Liver (tissue), 9 donors: ENCODE results near the gene TRMT61A. TPM values are rescaled to one million over a fixed set of nuclear protein-coding genes. Genes with fewer than 3 reads are reported as not detected.

Experiments used
- DNase-seq: peaks from one replicate; pipeline ENCODE4 v3.0.0-alpha.2; 2017; ENCODE audit warnings: low spot score
- H3K27ac ChIP-seq, 2 donors: one replicate each; pipeline ENCODE4 v1.7.0; 2013; ENCODE audit warnings: inconsistent platforms in 2 of 2, low read length in 2 of 2, control low read depth in 1 of 2, low read depth in 1 of 2, mild to moderate bottlenecking in 1 of 2
- H3K27me3 ChIP-seq, 4 donors: one replicate each; pipeline versions ENCODE4 v1.6.1 to v1.7.0; 2013; ENCODE audit warnings: low read length in 3 of 4, inconsistent platforms in 1 of 4, mild to moderate bottlenecking in 1 of 4, moderate library complexity in 1 of 4; ENCODE audit not compliant: control insufficient read depth in 4 of 4, insufficient read depth in 4 of 4
- H3K36me3 ChIP-seq, 4 donors: one replicate each; pipeline versions ENCODE4 v1.6.1 to v1.7.0; 2013; ENCODE audit warnings: low read length in 3 of 4, mild to moderate bottlenecking in 3 of 4, low read depth in 1 of 4, moderate library complexity in 1 of 4; ENCODE audit not compliant: control insufficient read depth in 4 of 4, insufficient read depth in 3 of 4
- H3K4me1 ChIP-seq, 4 donors: one replicate each; pipeline versions ENCODE4 v1.6.1 to v1.7.0; 2013; ENCODE audit warnings: low read length in 3 of 4, mild to moderate bottlenecking in 3 of 4, moderate library complexity in 1 of 4; ENCODE audit not compliant: control insufficient read depth in 4 of 4, insufficient read depth in 4 of 4
- H3K4me3 ChIP-seq, 3 donors: one replicate each; pipeline versions ENCODE4 v1.6.1 to v1.7.0; 2013; ENCODE audit warnings: low read length in 3 of 3, control low read depth in 1 of 3, low read depth in 1 of 3, mild to moderate bottlenecking in 1 of 3
- H3K9ac ChIP-seq, 2 donors: one replicate each; pipeline ENCODE4 v1.7.0; 2013; ENCODE audit warnings: low read length in 2 of 2, mild to moderate bottlenecking in 2 of 2, moderate library complexity in 2 of 2, control low read depth in 1 of 2, low read depth in 1 of 2
- H3K9me3 ChIP-seq, 4 donors: one replicate each; pipeline versions ENCODE4 v1.6.1 to v1.7.0; 2013; ENCODE audit warnings: low read length in 3 of 4; ENCODE audit not compliant: control insufficient read depth in 4 of 4
- ATF3 ChIP-seq: IDR thresholded peaks from 2 replicates; pipeline ENCODE4 v1.6.1; 2016; ENCODE audit warnings: antibody characterized with exemption
- CTCF ChIP-seq: fragments of 150-350 bp; IDR thresholded peaks from 2 replicates; pipeline ENCODE4 v1.5.1; 2017; ENCODE audit warnings: improper control_type of control experiment, low read depth, low read length; ENCODE audit not compliant: missing input control
- EGR1 ChIP-seq, 2 donors: IDR thresholded peaks; 2 replicates each; pipeline ENCODE4 v1.6.1; 2016 to 2018; ENCODE audit warnings: antibody characterized with exemption in 2 of 2, low read depth in 2 of 2
- FOXA1 ChIP-seq: IDR thresholded peaks from 2 replicates; pipeline ENCODE4 v1.6.1; 2016; ENCODE audit warnings: antibody characterized with exemption
- FOXA2 ChIP-seq: IDR thresholded peaks from 2 replicates; pipeline ENCODE4 v1.6.1; 2016; ENCODE audit warnings: antibody characterized with exemption
- HNF4A ChIP-seq, 2 donors: conservative IDR thresholded peaks; 2 replicates each; pipeline ENCODE4 v1.6.1; 2016; ENCODE audit warnings: antibody characterized with exemption in 2 of 2, mild to moderate bottlenecking in 2 of 2
- HNF4G ChIP-seq: IDR thresholded peaks from 2 replicates; pipeline ENCODE4 v1.6.1; 2016; ENCODE audit warnings: antibody characterized with exemption
- JUND ChIP-seq, 2 donors: IDR thresholded peaks; 2 replicates each; pipeline ENCODE4 v1.6.1; 2016; ENCODE audit warnings: antibody characterized with exemption in 2 of 2
- RAD21 ChIP-seq, 2 donors: IDR thresholded peaks; 2 replicates each; pipeline ENCODE4 v1.6.1; 2016; ENCODE audit warnings: antibody characterized with exemption in 2 of 2, mild to moderate bottlenecking in 2 of 2
- RXRA ChIP-seq, 2 donors: IDR thresholded peaks; 2 replicates each; pipeline ENCODE4 v1.6.1; 2017 to 2018; ENCODE audit warnings: antibody characterized with exemption in 2 of 2, mild to moderate bottlenecking in 1 of 2
- SP1 ChIP-seq: IDR thresholded peaks from 2 replicates; pipeline ENCODE4 v1.6.1; 2018; ENCODE audit warnings: antibody characterized with exemption, mild to moderate bottlenecking
- TAF1 ChIP-seq: conservative IDR thresholded peaks from 2 replicates; pipeline ENCODE4 v1.6.1; 2016; ENCODE audit warnings: antibody characterized with exemption, mild to moderate bottlenecking
- YY1 ChIP-seq: IDR thresholded peaks from 2 replicates; pipeline ENCODE4 v1.6.1; 2016; ENCODE audit warnings: antibody characterized with exemption, mild to moderate bottlenecking
- WGBS: extraction: QIAGEN DNeasy Blood & Tissue Kit; methylation state at CpG from one replicate; pipeline ENCODE4 v1.1.7; 2013; 5-methylcytosine and 5-hydroxymethylcytosine counted together
- polyA plus RNA-seq, 2 donors: library from polyadenylated mRNA; stranded (reverse) in 1 of 2; unstranded in 1 of 2; fragments of 200-250 nt in 1 of 2; fragments of >200 nt in 1 of 2; fragmentation: Nextera tagmentation in 1 of 2; extraction: Ambion mirVana in 1 of 2; gene quantifications; one replicate each; pipeline versions ENCODE4 v1.2.1 to v1.2.3, GENCODE V29; 2013 to 2015
- total RNA-seq, 2 donors: library from RNA; depleted of rRNA; stranded (reverse); fragments of >200 nt; gene quantifications; one replicate each; pipeline ENCODE4 v1.2.3, GENCODE V29; 2014
- TF ChIP-seq, protein P1 (sequence below): IDR thresholded peaks from 2 replicates; pipeline ENCODE4 v1.6.1; 2016; ENCODE audit warnings: antibody characterized with exemption
- TF ChIP-seq, protein P2 (sequence below): IDR thresholded peaks from 2 replicates; pipeline ENCODE4 v1.6.1; 2016; ENCODE audit warnings: antibody characterized with exemption, mild to moderate bottlenecking
- TF ChIP-seq, protein P3 (sequence below): IDR thresholded peaks from 2 replicates; pipeline ENCODE4 v1.6.1; 2016; ENCODE audit warnings: antibody characterized with exemption
- donor health status: healthy.
- donor health status: healthy.
- donor health status: healthy.
- donor health status: healthy.
- donor health status: healthy.

The TRMT61A gene
- total and polyA plus RNA-seq, 4 donors = 4.1 to 8.0 (median 6.5) TPM

DNA sequence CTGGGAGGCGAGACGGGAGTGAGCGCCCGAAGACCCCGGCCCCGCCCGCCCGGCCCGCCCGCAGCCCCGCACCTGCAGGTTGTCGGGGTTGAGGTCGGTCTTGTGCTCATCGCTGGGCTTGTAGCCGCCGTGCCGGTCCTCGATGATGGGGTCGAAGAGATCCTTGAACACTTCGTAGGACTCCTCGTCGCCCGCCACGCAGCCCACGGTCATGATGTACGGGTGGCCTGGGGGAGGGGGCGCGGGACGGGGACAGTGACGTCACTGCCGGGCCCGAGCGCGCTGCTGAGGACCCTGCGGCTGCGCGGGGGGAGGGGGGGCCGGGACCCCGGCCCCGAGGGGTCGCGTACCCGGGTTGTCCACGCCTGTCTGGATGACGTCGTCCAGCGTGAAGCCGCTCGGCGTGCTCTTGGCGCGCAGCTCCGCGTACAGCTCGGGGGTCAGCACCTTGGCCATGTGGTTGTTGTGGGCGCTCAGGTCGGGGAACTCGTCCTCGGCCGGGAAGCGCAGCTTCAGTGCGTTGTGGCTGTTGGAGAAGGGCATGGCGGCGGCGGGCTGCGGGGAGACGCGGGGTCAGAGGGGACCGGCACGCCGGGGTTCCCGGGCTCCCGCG is 6.9 kb upstream of the TRMT61A start:
- H3K4me1 ChIP-seq = peaks cover 20 to 66% (median 32%) of the 10 kb centered on the region in 4 donors
- no peak for TF ChIP-seq RXRA (IDR thresholded peaks at IDR 0.05)
- no peak for TF ChIP-seq ATF3
- TF ChIP-seq EGR1 (IDR thresholded peaks at IDR 0.05; ENCODE audit: low read depth in 2 of 2) = no peak
- TF ChIP-seq HNF4G = no peak
- TF ChIP-seq, protein P1, sequence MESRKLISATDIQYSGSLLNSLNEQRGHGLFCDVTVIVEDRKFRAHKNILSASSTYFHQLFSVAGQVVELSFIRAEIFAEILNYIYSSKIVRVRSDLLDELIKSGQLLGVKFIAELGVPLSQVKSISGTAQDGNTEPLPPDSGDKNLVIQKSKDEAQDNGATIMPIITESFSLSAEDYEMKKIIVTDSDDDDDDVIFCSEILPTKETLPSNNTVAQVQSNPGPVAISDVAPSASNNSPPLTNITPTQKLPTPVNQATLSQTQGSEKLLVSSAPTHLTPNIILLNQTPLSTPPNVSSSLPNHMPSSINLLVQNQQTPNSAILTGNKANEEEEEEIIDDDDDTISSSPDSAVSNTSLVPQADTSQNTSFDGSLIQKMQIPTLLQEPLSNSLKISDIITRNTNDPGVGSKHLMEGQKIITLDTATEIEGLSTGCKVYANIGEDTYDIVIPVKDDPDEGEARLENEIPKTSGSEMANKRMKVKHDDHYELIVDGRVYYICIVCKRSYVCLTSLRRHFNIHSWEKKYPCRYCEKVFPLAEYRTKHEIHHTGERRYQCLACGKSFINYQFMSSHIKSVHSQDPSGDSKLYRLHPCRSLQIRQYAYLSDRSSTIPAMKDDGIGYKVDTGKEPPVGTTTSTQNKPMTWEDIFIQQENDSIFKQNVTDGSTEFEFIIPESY = no peak
- no peak for TF ChIP-seq TAF1
- TF ChIP-seq, protein P2, sequence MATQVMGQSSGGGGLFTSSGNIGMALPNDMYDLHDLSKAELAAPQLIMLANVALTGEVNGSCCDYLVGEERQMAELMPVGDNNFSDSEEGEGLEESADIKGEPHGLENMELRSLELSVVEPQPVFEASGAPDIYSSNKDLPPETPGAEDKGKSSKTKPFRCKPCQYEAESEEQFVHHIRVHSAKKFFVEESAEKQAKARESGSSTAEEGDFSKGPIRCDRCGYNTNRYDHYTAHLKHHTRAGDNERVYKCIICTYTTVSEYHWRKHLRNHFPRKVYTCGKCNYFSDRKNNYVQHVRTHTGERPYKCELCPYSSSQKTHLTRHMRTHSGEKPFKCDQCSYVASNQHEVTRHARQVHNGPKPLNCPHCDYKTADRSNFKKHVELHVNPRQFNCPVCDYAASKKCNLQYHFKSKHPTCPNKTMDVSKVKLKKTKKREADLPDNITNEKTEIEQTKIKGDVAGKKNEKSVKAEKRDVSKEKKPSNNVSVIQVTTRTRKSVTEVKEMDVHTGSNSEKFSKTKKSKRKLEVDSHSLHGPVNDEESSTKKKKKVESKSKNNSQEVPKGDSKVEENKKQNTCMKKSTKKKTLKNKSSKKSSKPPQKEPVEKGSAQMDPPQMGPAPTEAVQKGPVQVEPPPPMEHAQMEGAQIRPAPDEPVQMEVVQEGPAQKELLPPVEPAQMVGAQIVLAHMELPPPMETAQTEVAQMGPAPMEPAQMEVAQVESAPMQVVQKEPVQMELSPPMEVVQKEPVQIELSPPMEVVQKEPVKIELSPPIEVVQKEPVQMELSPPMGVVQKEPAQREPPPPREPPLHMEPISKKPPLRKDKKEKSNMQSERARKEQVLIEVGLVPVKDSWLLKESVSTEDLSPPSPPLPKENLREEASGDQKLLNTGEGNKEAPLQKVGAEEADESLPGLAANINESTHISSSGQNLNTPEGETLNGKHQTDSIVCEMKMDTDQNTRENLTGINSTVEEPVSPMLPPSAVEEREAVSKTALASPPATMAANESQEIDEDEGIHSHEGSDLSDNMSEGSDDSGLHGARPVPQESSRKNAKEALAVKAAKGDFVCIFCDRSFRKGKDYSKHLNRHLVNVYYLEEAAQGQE = no peak
- TF ChIP-seq RAD21 (IDR thresholded peaks at IDR 0.05) = no peak
- TF ChIP-seq, protein P3, sequence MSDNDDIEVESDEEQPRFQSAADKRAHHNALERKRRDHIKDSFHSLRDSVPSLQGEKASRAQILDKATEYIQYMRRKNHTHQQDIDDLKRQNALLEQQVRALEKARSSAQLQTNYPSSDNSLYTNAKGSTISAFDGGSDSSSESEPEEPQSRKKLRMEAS = no peak
- TF ChIP-seq CTCF = no peak
- no peak for TF ChIP-seq YY1
- no peak for TF ChIP-seq FOXA2
- TF ChIP-seq JUND (IDR thresholded peaks at IDR 0.05) = no peak
- TF ChIP-seq SP1 = no peak
- TF ChIP-seq FOXA1 = no peak
- TF ChIP-seq HNF4A (conservative IDR thresholded peaks at IDR 0.05) = no peak
- H3K9ac ChIP-seq = no peak overlapping the region
- H3K9me3 ChIP-seq = no peaks in the 10 kb centered on the region
- H3K27ac ChIP-seq = peak overlapping the region in 1 of 2 donors; percentile 12
- WGBS = 4% methylated on average over 74 of the region's 74 CpGs
- no peak for DNase-seq
- H3K4me3 ChIP-seq = peak overlapping the region in 1 of 3 donors; percentile 51
- no peaks in the 10 kb centered on the region for H3K36me3 ChIP-seq
- no peaks in the 10 kb centered on the region for H3K27me3 ChIP-seq
